COLO668 (cell line): ENCODE results near the gene DOCK9.
"Not testable (repeated sequence)": the region's sequence is repeated elsewhere in the genome, so short reads cannot be mapped to it uniquely, and the experiment has no call there.

Source experiments
- DNase-seq: peaks from one replicate; lab custom pipeline; 2025; ENCODE audit not compliant: unreplicated experiment; lab: John Stamatoyannopoulos, UW

The DOCK9 gene

GRCh38 chr13:98828614-98829013, 149.2 kb downstream of the DOCK9 start:
- DNase-seq, result no peak

- DNase-seq, result no peak
Measured at GRCh38 chr13:98827449-98827848, 150.4 kb downstream of the DOCK9 start.

- DNase-seq, result no peak
Measured at GRCh38 chr13:98826146-98826545, 151.7 kb downstream of the DOCK9 start.

GRCh38 chr13:98825659-98826058, 152.2 kb downstream of the DOCK9 start:
- DNase-seq, result no peak

GRCh38 chr13:98824376-98825160, 153.3 kb downstream of the DOCK9 start:
- no peak for DNase-seq

GRCh38 chr13:98823442-98823841, 154.4 kb downstream of the DOCK9 start:
- no peak for DNase-seq

GRCh38 chr13:98822225-98822606, 155.6 kb downstream of the DOCK9 start:
- DNase-seq, result no peak

- no peak for DNase-seq
Measured at GRCh38 chr13:98821372-98822224, 156.3 kb downstream of the DOCK9 start.

GRCh38 chr13:98820744-98821371, 157.0 kb downstream of the DOCK9 start:
- no peak for DNase-seq

GRCh38 chr13:98820300-98820699, 157.6 kb downstream of the DOCK9 start:
- DNase-seq, result no peak

GRCh38 chr13:98819382-98820010, 158.4 kb downstream of the DOCK9 start:
- no peak for DNase-seq

GRCh38 chr13:98816406-98816805, 161.5 kb downstream of the DOCK9 start:
- DNase-seq, result no peak

GRCh38 chr13:98813993-98814392, 163.9 kb downstream of the DOCK9 start:
- DNase-seq, result no peak

GRCh38 chr13:98812186-98812790, 165.6 kb downstream of the DOCK9 start:
- not testable (repeated sequence) for DNase-seq

GRCh38 chr13:98810746-98811145, 167.1 kb downstream of the DOCK9 start:
- DNase-seq, result no peak

- no peak for DNase-seq
Measured at GRCh38 chr13:98809345-98809777, 168.5 kb downstream of the DOCK9 start.

GRCh38 chr13:98807774-98808173, 170.1 kb downstream of the DOCK9 start:
- DNase-seq, result no peak

- DNase-seq, result no peak
Measured at GRCh38 chr13:98804336-98804855, 173.5 kb downstream of the DOCK9 start.

- DNase-seq, result no peak
Measured at GRCh38 chr13:98803921-98804320, 173.9 kb downstream of the DOCK9 start.

- no peak for DNase-seq
Measured at GRCh38 chr13:98803111-98803561, 174.7 kb downstream of the DOCK9 start.
